Tibial nerve (tissue), 4 donors: Measurements from ENCODE around the gene UBAP1L. TPM values are rescaled to one million over a fixed set of nuclear protein-coding genes. Genes with fewer than 3 reads are reported as not detected.

Experiments
- DNase-seq, 2 donors: peaks; one replicate each; pipeline ENCODE4 v3.0.0-alpha.2; 2019; ENCODE audit warnings: low spot score in 2 of 2
- H3K27ac ChIP-seq, 4 donors: fragments of 200-600 bp; sonication (generic) in 3 of 4; one replicate each; pipeline ENCODE4 v1.5.1; 2017 to 2019; ENCODE audit warnings: mild to moderate bottlenecking in 1 of 4
- H3K27me3 ChIP-seq, 2 donors: fragments of 200-600 bp; sonication (generic) in 1 of 2; one replicate each; pipeline versions ENCODE4 v1.5.1 to v1.6.0; 2017 to 2019
- H3K36me3 ChIP-seq, 3 donors: fragments of 200-600 bp; sonication (generic); one replicate each; pipeline ENCODE4 v1.5.1; 2018 to 2019
- H3K4me1 ChIP-seq, 4 donors: fragments of 200-600 bp; sonication (generic) in 3 of 4; one replicate each; pipeline ENCODE4 v1.5.1; 2017 to 2019
- H3K4me3 ChIP-seq, 4 donors: fragments of 200-600 bp; sonication (generic) in 3 of 4; one replicate each; pipeline ENCODE4 v1.5.1; 2017 to 2019; ENCODE audit warnings: mild to moderate bottlenecking in 1 of 4, moderate library complexity in 1 of 4
- H3K9me3 ChIP-seq, 4 donors: fragments of 200-600 bp; sonication (generic) in 3 of 4; one replicate each; pipeline ENCODE4 v1.5.1; 2017 to 2019
- CTCF ChIP-seq, 5 experiments: fragments of 200-600 bp in 3 of 5; fragments of 450-650 bp in 2 of 5; sonication (generic) in 3 of 5; IDR thresholded peaks; one replicate each; pipeline ENCODE4 v1.5.1; 2016 to 2019; ENCODE audit warnings: antibody characterized with exemption in 5 of 5, mild to moderate bottlenecking in 3 of 5, moderate library complexity in 2 of 5
- EP300 ChIP-seq, 2 donors: sonication (generic); formaldehyde crosslinking; IDR thresholded peaks; one replicate each; pipeline ENCODE4 v1.6.1; 2017; ENCODE audit warnings: antibody characterized with exemption in 2 of 2, mild to moderate bottlenecking in 1 of 2
- POLR2A ChIP-seq, 2 donors: fragments of 450-650 bp; IDR thresholded peaks; one replicate each; pipeline ENCODE4 v1.6.1; 2017; ENCODE audit warnings: antibody characterized with exemption in 2 of 2, mild to moderate bottlenecking in 2 of 2, moderate library complexity in 2 of 2
- WGBS, 2 donors: methylation state at CpG; one replicate each; pipeline ENCODE4 v1.1.5; 2018; 5-methylcytosine and 5-hydroxymethylcytosine counted together
- total RNA-seq, 4 donors: library from RNA; depleted of rRNA; stranded (reverse); fragments of >200 nt; gene quantifications; one replicate each; pipeline ENCODE4 v1.1.0, GENCODE V29; 2016

Gene UBAP1L
- total RNA-seq, 4 donors from 2014 or later, result 8.4 to 16.7 (median 14.0) TPM

GRCh38 chr15:65091946-65092770 is 22.8 kb downstream of the UBAP1L start:
- Histone ChIP-seq H3K27me3 (no peaks in the 10 kb centered on the region), H3K9me3 (no peaks in the 10 kb centered on the region), H3K36me3 (peaks cover 0 to 27% (median 0%) of the 10 kb centered on the region in 3 donors), H3K4me1 (peaks cover 0 to 57% (median 7%) of the 10 kb centered on the region in 4 donors), H3K27ac (peak overlapping the region in 2 of 4 donors; percentile 37 to 74), H3K4me3 (no peak overlapping the region)
- WGBS, 2 donors, result 46 to 64% methylated on average over 11 to 12 of the region's 12 CpGs
- DNase-seq, result no peak
- TF ChIP-seq POLR2A (IDR thresholded peaks at IDR 0.05), result no peak
- TF ChIP-seq EP300 (IDR thresholded peaks at IDR 0.05), result no peak
- TF ChIP-seq CTCF (IDR thresholded peaks at IDR 0.05), result no peak

- TF ChIP-seq EP300 (IDR thresholded peaks at IDR 0.05) (peak in 1 of 2 donors; percentile 25), POLR2A (IDR thresholded peaks at IDR 0.05) (no peak)
- Histone ChIP-seq H3K9me3 (no peaks in the 10 kb centered on the region), H3K4me3 (no peak overlapping the region), H3K4me1 (peaks cover 0 to 65% (median 14%) of the 10 kb centered on the region in 4 donors), H3K27me3 (no peaks in the 10 kb centered on the region), H3K27ac (peak overlapping the region in 3 of 4 donors; percentile 65 to 77 (median 73)), H3K36me3 (peaks cover 0 to 10% (median 0%) of the 10 kb centered on the region in 3 donors)
- no peak for DNase-seq
- 61 to 70% methylated on average over 5 of the region's 5 CpGs for WGBS, 2 donors
Observed at GRCh38 chr15:65089206-65089824, 25.7 kb downstream of the UBAP1L start.

- Histone ChIP-seq H3K27ac (peak overlapping the region; percentile 54 to 77 (median 75)), H3K27me3 (no peaks in the 10 kb centered on the region), H3K36me3 (peaks cover 0 to 9% (median 0%) of the 10 kb centered on the region in 3 donors), H3K4me3 (no peak overlapping the region), H3K9me3 (no peaks in the 10 kb centered on the region), H3K4me1 (peaks cover 0 to 60% (median 14%) of the 10 kb centered on the region in 4 donors)
- no peak for DNase-seq
- TF ChIP-seq CTCF (IDR thresholded peaks at IDR 0.05) (no peak), POLR2A (IDR thresholded peaks at IDR 0.05) (no peak), EP300 (IDR thresholded peaks at IDR 0.05) (no peak)
- 72 to 74% methylated on average over 6 of the region's 6 CpGs for WGBS, 2 donors
Observed at GRCh38 chr15:65088643-65089021, 26.4 kb downstream of the UBAP1L start.

GRCh38 chr15:65087873-65088642 is 26.9 kb downstream of the UBAP1L start:
- H3K27me3 ChIP-seq, result no peaks in the 10 kb centered on the region
- peaks cover 0 to 66% (median 16%) of the 10 kb centered on the region in 4 donors for H3K4me1 ChIP-seq
- 64 to 71% methylated on average over 13 of the region's 13 CpGs for WGBS, 2 donors
- TF ChIP-seq CTCF (IDR thresholded peaks at IDR 0.05), result no peak
- H3K36me3 ChIP-seq, result peaks cover 0 to 3% (median 0%) of the 10 kb centered on the region in 3 donors
- no peak overlapping the region for H3K4me3 ChIP-seq
- H3K9me3 ChIP-seq, result no peaks in the 10 kb centered on the region
- peak; percentile 33 to 42 for DNase-seq
- peak overlapping the region; percentile 54 to 77 (median 75) for H3K27ac ChIP-seq

GRCh38 chr15:65087411-65087810 is 27.6 kb downstream of the UBAP1L start:
- no peaks in the 10 kb centered on the region for H3K36me3 ChIP-seq
- no peaks in the 10 kb centered on the region for H3K9me3 ChIP-seq
- TF ChIP-seq POLR2A (IDR thresholded peaks at IDR 0.05), result no peak
- no peak for TF ChIP-seq CTCF (IDR thresholded peaks at IDR 0.05)
- no peak for TF ChIP-seq EP300 (IDR thresholded peaks at IDR 0.05)
- peaks cover 0 to 69% (median 22%) of the 10 kb centered on the region in 4 donors for H3K4me1 ChIP-seq
- H3K27me3 ChIP-seq, result no peaks in the 10 kb centered on the region
- WGBS, 2 donors, result 80 to 85% methylated on average over 3 of the region's 3 CpGs
- peak overlapping the region in 3 of 4 donors; percentile 73 to 77 (median 77) for H3K27ac ChIP-seq
- H3K4me3 ChIP-seq, result no peak overlapping the region
- DNase-seq, result no peak
